Stimulated activated CD4-positive, alpha-beta T cell treated with anti-CD3 and anti-CD28 coated beads, Interleukin-1b, Interleukin-23, amount 100 ng/mL, for 24 hours (primary cell): ENCODE results near the gene ERG.

Source experiments
- DNase-seq, 4 experiments: peaks; one replicate each; pipeline ENCODE4 v3.0.0-alpha.2; 2020; ENCODE audit warnings: low read depth in 4 of 4, low spot score in 1 of 4

ERG gene

DNA sequence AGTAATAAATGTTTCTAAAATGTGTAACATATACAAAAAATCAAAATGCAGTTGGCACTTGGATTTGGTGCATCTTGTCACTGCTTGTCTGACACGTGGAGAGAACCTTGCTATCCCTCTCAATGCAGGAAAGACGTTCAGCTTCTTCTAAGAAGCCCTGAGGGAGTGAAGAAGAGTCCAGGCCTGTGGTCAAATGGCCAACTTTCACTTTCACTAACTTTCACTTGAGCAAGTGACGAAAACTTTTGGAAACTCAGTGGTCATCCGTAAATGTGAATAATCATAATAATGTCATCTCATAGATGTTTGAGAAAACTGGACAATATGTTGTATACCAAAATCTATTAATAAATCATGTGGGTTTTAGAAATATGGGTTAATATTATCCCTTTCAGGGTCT, 61.9 kb downstream of the ERG start:
- no peak for DNase-seq

DNA sequence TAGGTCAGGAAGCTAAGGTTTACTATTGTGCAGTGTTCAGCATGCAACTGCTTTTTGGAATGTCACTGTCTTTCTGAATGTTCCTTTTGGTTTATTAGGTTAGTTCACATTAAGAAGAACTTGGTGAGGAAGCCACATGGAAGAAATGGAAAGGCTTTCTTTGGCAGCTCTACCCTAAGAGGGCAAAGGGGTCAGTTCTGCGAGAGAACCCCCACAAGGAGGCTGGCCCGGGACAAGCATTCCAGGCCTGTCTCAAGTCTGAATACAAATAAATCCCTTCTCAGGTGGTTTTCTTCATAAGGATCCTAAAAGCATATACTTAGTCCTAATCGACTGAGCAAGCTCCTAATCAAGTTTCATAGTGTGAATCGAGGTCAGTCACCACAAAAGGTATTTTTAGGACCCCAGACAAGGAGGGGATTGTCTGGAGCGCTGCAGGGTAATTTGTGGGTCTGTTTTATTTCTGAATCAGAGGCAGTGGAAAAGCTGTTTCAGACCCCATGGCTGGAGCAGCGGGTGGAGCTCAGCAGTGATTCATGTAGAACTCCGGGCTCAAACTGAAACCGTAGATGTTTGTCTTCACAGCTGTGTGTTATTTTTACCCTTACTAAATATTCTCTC, 63.3 kb downstream of the ERG start:
- no peak for DNase-seq

DNA sequence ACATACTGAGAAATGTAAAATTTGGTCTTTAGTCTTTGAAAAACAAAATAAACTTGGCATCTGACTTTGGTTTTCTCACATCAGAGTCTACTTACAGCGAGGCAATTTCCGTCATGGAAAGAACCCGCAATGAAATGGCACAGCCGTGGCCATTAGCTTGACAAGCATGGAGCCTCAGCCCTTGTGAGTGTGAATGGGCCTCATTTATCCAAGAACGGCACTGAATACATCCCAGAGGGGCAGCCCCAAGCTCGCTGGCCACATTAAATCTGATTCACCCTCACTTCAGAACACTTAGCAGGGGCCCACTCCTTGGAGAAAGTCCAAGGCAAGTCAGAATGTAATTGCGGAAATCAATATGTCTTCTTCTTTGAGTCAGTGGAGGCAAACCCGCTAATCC, 64.8 kb downstream of the ERG start:
- DNase-seq = no peak

DNA sequence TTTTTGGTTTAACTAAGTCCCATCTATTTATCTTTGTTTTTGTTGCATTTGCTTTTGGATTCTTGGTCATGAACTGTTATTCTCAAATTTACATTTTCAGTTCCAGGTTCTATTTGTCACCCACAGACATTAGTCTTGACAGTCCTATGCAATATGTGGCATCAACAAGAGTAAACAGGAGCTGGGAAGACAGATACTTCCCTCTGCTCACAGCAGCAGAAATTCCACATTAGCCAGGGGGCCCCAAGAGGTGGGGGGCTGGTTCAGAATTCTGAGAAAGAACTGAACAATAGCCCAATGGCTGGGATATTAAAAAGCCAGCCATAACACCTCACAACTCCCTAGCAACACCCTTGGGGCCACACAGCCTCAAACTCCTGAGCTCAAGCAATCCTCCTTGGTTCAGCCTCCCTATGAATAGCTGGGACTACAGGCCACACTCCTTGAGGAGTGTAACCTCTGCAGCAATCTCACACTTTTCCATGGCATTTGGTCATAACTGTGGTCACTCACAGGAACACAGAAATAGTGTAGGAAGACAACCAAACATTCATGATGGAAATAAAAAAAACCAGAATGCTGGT, 67.8 kb downstream of the ERG start:
- DNase-seq = no peak

DNA sequence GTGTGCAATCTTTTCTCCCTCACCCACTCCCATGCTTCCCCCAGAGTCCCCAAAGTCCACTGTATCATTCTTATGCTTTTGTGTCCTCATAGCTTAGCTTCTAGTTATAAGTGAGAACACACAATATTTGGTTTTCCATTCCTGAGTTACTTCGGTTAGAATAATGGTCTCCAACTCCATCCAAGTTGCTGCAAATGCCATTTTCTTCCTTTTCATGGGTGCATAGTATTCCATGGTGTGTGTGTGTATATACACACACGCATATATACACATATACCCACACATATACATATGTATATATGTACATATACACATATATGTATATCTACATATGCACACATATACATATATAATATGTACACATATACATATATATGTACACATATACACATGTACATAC, 69.3 kb downstream of the ERG start:
- no peak for DNase-seq

DNA sequence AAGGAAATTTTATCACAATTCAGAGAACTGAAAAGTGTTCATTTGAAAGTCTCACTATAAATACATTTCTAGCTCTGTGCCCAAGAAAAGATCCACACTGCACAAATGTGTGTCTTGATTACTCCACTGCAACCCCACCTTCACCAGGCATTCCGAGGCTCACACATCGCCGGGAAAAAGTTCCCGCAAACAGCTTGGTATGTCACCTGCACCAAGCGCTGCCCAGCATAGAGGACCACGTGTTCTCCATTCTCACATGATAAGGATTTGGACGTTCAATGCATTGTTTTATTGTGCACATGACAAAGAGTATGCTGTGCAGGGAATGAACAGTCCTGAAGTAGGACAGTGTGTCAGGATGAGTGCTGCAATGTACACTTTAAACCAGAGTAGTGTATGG, 70.1 kb downstream of the ERG start:
- DNase-seq = no peak

DNA sequence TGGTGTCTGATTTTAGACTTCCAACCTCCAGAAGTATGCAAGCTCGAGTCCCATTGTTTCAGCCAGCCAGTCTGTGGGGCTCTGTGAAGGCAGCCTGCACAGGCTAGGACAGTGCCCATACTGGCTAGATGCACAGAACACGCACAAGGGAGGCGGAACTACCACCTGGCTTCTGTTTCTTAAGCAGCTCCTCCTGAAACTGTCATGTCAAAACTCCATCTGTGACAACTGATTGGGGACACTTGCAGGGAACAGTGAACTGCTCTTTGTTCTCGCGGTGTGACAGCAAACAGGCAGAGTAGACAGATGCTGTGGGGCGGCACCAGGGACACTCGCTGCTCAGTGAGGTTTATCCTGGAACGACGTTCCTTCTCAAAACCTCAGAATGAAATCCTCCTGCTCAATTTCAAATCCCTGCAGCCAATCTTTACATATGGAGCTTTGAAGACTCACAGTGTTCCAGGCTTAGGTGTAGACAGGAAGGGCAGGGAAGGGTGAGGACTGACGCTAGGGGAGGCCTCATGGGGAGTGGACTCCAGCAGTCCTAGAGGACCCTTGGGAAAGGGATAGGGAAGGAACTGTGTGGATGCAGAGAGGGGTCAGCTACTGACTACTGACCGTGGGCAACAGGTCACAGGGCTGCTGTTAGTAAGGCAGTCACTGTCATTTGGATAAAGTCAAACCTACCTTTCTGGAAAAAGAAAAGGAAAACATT, 73.8 kb downstream of the ERG start:
- no peak for DNase-seq

DNA sequence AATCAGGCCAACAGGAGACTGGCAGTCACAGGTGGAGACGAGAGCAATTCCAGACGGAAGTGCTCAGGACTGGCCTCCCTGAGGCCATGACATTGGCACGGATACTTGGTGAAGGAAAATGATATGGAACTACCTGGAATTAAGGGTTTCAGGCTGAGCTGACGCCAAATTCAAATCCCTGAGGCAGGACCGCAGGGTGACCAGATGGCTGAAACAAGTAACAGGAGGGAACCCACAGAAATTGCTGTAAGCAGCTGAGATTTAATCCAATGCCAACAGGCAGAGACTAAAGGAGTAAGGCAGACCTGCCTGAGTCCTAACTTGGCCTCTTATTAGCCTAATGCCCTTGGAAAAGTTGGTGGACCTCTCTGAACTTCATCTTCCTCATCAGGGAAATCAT, 76.2 kb downstream of the ERG start:
- no peak for DNase-seq

DNA sequence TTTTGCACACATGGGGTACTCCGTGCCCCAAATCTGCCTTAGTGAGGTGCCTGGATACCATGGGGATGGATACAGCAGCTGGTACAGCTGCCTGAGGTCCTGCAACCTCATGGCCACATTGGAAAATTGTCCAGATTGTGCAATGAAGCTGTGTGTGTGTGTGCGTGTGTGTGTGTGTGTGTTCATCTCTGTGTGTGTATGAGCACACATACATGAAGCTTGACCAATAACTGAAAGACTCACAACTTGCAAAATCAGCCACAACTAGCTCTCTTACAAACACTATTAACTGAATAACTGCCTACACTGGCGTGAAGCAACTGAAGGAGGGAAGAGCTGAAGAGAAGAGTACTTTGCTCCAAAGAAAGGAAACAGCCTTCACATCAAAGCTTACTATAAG, 78.1 kb downstream of the ERG start:
- no peak for DNase-seq

DNA sequence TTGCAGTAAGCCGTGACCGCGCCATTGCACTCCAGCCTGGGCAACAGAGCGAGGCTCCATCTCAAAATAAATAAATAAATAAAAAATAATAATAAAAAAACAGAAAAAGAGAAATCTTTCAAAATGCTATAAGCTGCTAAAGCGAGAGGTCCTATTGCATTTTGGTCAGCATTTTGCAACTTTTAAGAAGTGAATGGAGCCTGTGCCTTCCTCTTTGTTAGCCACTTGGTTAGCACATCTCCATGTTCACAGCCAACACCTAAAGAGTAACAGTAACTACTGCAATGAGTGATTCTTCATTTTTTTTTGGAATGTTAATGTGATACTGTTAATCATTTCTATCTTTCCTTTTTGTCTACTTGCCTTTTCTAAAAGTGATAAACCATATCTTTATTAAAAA, 80.6 kb downstream of the ERG start:
- DNase-seq = no peak

DNA sequence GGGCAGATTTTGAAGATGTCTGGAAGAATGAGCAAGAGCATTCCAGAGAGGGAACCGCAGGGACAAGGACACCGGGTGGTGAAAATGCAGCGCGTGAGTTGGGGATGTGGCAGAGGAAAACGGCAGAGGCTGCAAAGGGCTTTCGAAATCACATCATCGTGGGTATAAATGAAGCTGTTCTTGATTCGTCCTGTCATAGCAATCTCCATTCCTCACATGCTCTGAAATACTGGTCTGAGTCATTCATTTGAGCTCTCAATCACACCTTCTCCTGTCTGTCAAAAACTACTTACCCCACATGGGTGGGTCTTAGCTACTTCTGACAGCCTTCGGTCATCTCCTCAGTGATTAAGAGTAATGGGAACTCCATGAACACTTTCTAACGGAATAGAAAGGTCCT, 81.5 kb downstream of the ERG start:
- no peak for DNase-seq

DNA sequence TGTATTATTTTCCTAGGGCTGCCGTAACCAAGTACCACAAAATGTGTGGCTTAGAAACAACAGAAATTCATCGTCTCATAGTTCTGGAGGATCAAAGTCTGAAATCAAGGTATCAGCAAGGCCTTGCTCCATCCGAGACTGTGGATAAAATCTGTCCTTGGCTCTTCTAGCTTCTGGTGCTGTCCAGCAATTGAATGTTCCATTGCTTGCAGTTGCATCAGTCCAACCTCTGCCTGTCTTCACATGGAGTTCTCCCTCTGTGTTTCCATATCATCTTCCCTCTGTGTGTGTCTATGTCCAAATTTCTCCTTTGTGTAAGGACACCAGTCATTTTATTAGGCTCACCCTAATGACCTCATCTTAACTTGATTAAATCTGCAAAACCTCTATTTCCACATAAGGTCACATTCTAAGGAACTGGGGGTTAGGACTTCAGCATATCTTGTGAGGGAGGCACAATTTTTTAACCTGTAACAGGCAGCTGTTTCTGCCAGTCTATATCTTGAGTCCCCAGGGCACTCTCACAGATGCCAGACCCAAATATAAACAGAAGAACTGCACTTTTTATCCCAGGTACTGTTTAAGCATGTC, 84.2 kb downstream of the ERG start:
- no peak for DNase-seq

DNA sequence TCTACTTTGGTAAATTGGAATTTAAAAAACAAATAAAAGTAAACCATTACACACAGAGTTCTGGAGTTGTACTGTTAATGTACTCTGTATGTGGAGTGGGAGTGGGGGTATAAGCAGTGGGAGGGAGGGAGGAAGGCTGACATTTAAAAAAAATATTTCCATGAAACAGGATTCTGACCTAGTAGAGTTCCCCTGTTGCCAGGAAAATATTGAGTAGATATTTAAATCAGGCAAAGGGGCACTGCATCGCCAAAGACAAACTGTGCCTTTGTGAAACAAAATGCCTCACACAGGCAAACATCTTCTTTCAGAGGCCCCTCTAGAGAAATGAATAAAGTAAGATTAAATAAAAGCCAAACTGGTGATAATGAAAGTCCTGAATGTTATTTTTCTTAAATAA, 87.8 kb downstream of the ERG start:
- DNase-seq = no peak

DNA sequence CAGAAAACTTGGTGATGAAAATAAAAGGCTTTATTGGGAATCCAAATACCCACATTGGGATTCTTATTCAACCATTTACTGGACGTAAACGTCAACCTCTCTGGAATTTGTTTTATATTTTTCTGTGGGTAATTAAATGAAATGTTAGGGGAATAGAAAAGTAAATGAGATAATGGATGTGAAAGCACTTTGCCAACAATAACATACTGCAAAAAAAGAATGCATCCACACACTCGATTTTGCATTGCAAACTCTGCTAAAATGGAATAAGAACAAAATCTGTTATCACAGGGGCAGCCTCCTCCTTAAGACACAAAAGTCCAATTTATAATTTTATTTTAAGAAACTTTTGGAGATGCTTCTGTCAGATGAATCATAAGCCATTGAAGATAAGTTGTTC, 88.4 kb downstream of the ERG start:
- no peak for DNase-seq

DNA sequence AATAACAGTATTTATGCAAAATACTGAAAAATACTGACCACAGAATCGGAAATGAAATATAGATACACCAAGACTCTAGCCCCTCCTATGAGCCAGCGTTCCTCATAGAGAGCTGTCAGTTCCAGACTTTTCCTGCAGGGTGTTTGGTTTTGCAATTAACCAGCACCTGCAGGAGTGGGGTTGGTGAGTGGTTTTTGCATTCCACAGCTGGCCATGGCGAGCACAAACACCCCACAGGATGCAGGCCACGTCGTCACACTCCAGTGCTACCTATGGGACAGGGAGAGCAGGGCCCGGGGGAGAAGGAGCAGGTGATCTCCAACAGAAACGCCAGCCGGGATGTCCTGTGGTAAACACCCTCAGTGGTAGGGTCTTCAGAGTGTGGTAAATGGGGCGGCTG, 94.1 kb downstream of the ERG start:
- no peak for DNase-seq

DNA sequence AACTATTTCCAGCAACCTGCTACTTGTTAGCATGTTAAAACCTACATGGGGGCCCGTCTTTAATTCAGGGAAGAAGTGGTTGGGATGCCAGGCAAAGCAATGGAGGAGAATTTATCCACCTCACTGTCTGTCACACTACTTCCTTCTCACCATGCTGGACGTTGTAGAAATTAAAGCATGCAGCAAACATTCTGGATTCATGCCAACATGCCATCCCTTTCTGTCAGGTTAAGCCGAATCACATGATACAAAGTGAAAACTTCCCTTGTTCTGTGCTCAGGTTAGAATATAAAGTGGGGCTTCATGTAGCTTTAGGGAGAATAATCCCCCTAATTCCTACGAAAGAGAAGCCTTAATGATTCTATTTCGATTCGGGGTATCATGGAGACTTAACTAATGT, 95.5 kb downstream of the ERG start:
- DNase-seq = no peak

DNA sequence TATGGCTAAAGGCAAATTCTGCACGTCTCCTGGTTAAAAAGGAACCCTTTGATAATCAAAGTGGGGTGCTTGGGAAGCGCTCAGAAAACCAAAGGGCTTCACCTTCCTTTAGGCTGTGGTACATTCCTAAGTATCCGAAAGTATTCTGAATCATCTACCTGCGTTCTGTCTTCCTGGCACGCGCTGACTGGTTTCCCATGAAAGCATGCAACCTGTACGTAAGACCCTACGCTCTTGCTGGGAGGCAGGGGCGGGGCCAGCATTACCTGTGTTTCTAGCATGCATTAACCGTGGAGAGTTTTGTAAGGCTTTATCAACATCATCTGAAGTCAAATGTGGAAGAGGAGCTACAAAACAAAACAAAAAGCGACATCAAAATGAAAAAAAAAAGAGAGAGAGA, 96.0 kb downstream of the ERG start:
- no peak for DNase-seq

DNA sequence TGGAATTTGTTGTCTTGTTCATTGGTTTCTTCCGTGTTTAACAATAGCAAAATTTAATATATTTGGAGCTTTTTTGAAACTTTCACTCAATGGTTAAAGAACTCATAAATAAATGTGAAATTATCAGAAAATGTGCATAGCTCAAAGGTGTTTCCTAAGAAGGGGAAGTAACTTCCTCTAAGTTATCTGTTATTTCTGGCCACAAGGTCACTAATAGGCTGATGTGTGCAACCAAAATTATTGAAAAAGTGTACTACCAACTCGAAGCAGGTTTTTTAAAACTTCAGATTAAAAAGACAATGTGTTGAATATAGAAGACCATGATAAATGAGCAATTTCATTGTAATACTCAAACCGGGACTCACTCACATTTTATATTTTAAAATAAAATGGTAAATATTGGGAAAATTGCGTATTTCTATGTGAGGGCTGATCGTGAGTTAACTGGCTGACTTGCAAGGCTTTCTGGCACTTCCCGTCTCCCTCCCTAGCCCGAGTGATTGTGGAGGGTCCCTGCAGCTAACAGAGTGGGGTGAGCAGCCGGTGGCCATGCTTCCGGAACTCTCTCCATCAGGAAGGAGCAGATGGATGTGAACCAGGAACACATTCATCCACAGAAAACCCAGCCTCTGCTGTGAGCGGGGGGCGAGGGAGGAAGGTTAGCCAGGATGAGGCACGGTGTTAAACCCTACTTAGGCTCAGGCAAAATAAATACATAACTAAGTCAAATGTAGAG, 96.9 kb downstream of the ERG start:
- DNase-seq = no peak

DNA sequence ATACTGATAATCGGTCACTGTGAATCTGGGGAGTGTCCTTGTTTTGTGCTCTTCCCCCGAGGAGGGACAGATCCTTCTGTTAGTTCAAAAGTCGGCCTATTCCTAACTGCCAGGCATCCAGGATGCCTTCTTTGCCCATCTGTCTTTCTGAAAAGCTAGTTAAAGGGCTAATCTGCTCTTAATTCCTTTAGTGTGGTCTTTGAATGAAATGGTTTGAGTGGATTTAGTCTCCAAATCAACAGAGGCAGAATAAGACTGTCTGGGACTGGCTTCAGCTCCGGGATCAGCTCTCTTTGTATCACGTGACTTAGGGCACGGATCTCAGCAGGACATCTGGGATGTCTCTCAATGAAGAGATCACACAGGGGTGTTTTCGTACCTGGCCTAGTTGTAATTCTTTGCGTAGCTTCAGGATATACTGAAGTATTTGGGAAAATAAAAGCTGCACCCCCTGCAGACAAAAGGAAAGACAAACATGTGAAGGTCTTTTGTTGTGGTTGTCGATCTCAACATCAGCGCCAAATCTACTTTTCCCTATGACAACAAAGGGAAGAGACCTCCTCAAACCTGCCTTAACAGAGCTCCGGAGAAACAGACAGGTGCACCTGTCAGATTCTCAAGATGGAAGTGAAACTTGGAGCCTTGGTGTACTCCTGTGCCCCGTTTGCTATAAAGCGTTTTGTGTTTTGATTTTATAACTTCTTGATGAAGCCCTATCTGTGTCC, 97.9 kb downstream of the ERG start:
- DNase-seq = no peak

DNA sequence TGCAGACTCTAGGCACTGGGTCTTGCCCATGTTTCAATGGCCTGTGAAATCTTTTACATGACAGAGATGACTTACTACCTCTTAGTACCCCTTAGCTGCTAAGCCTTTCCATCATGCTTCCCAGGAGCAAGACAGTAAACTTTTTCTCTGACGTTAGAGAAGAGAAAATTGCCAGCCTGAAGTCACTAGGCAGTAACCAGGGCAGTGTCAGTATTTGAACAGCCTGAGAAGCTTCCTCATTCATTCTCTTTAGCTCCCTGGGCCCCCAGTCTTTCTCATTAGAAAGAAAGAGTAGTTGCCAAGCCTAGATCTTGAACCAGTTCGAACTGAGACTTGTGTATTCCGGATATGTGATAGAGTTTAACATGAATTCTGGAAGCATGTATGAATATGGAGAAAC, 99.2 kb downstream of the ERG start:
- DNase-seq = no peak

DNA sequence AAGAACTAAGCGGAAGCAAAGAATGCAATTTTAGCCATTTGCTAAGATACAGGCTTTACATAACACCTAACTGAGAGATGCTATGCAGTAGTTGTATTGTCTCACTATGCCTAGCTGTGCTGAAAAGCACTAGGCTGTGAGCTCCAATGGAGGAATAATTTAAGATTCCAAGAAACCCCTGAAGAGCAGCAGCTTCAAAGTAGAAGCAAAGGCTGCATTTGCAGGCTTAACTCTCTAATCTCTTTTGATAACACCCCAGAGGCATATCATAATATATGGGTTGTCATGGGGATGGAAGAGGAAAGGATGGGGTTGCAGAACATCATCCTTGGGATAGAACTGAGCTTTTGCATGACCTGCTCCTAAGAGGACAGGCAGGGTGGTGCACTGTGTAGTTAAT, 102.0 kb downstream of the ERG start:
- no peak for DNase-seq
